SK-MEL-5 (cell line): ENCODE data around the gene NCK1. TPM values are rescaled to one million over a fixed set of nuclear protein-coding genes. Genes with fewer than 3 reads are reported as not detected.

ENCODE experiments used
- DNase-seq: peaks from one replicate; pipeline ENCODE4 v3.0.0-alpha.2; 2016; ENCODE audit warnings: low read depth, low spot score
- in situ Hi-C: cut with HindIII; loops from 2 replicates; pipeline ENCODE4 v1.10.0; 2016; ENCODE audit warnings: low sequenced_read_pairs, high pct_unique_total_duplicates, low pct_unique_long_range_greater_than_20kb
- total RNA-seq: library from RNA; depleted of rRNA; stranded (reverse); fragments of >200 nt; shearing (Covaris generic); gene quantifications from 2 replicates; pipeline ENCODE4 v1.2.3, GENCODE V29; 2014; rRNA removed

The NCK1 gene
- total RNA-seq, 1 experiment from 2014 or later = 40.0 TPM

DNA sequence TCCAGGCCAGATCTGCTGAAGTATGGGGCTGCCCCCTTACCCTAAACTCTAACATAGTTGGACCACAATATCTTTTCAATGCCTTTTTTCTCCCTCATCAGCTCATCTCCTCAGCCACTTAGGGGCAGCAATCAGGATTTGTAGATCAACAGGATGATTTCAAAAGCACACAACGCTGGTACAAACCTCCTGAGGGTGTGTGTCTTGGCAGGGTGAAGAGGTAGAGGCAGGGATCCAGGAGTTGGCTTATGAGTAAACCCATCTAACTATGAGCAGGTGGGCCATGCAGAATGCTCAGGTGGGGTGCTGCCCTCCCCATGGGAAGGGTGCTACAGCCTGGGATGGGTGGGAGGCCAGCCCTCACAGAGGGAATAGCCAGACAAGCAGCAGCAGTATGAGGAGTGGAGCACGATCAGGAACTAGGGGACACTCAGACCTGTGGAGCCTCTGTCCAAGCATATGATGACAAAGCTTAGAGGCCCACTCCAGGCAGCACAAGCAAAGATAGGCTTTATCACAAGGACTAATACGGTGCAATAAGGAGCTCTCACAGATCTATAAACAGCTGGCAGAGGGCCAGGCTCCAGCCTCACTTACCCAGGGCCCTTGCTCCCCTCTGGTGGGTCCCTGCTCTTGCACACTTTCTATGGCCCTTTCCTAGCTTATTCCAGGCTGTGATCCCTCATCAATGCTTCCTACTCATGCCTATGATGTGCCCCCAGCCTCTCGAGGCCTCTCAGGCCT, 127.9 kb downstream of the NCK1 start:
- no peak for DNase-seq
- in situ Hi-C loops = no loop called here

DNA sequence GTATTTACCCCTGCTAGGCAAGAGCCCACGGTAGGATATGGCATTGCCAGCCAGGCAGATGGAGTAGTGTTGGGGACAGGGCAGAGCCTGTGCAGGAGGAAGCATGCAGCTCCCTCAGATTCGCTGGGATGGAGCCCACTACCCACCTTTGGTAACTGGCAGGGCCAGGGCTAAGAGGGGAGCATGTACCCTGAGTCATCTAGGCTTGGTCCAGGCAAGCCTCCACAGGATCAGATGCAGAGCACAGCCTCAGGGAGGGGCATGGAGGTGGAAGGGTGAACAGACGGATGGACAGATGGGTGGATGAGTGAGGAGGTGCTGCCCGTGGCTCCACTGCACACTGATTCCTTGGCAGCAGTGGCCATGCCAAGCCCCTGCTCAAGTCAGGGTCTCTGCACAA, 128.8 kb downstream of the NCK1 start:
- in situ Hi-C loops = no loop called here
- DNase-seq = no peak

DNA sequence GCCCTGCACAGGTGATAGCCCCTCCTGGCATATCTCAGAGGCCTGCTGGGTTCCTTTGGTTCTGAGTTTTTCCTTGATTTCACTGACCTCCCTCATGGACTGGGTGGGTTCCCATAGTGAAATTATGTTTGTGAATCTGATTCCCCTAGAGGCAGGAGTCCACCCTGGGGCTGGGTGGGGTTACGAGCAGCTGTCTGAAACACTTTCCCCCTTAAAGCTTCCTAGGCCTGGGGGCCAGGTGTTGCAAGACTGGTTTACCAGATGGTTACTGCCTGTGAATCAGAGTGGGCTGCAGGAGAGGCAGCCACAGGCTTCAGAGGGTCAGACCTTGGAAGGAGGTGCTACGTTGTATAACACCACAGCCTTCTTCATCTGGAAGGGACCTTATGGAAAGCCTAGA, 130.1 kb downstream of the NCK1 start:
- in situ Hi-C loops = no loop called here
- DNase-seq = no peak

DNA sequence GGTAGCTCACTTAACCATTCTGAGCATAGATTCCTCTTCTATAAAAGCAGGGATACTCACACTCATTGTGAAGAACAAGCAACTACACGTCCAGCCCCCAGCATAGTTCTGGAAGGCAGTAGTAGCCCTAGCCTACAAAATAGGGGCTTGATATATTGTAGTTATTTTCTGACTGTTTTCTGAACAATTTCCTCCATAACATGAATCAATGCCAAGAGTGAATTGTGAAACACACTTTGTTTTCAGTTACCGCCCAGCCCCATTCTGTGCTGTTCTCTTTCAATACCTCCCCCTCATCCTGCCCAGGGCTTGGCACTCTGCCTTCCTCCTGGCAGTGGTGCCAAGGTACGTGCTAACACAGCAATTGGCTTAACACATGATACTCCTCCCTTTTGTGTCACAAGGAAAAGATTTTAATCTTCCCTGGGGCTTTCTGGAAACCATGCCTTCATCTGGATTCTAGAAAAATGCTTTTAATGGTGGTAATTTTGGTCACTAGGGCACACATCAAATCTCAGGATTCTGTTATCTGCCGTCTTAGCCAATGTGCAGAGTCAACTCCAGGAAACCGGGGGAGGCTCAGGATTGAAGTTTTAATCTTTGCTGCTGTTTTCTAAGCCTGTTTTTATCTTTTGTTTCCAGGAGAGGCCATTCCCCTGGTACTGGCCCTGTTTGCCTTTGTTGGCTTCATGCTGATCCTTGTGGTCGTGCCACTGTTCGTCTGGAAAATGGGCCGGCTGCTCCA, 132.9 kb downstream of the NCK1 start:
- DNase-seq = peak; percentile 64
- in situ Hi-C loops = no loop called here

DNA sequence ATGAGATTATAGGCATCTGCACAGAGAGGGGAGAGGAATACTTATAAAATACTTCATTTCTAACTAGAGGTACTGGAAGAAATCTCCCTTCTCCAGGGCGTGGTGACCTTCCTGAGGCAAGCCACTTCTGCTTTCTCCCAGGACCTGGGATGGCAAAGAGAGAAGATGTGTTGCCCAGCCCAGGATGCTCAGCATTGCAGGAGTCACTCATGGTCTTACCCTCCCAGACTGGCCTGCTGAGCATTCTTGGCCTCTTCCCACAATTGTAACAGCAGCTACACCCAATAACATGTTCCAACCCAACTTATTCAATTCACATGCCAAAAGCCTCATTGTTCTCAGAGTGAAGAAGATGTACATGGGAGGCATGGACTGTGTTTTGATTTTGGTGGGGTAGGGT, 133.6 kb downstream of the NCK1 start:
- in situ Hi-C loops = no loop called here
- no peak for DNase-seq

Other genes with a start within 250 kb of the NCK1 start
- 16.3 and 17.9 TPM in 2 replicates for gene STAG1, start 109.8 kb upstream of the NCK1 start, total RNA-seq
- 18.5 and 22.7 TPM in 2 replicates for gene SLC35G2, start 43.1 kb upstream of the NCK1 start, total RNA-seq
- 0.37 TPM in 1 of 2 replicates, not detected in the other for gene IL20RB, start 95.8 kb downstream of the NCK1 start, total RNA-seq